CMK (cell line): ENCODE measurements around the gene WDR36.

ENCODE experiments used
- DNase-seq: peaks from one replicate; pipeline ENCODE4 v3.0.0-alpha.2; 2010; ENCODE audit warnings: low read depth

Gene WDR36

DNA sequence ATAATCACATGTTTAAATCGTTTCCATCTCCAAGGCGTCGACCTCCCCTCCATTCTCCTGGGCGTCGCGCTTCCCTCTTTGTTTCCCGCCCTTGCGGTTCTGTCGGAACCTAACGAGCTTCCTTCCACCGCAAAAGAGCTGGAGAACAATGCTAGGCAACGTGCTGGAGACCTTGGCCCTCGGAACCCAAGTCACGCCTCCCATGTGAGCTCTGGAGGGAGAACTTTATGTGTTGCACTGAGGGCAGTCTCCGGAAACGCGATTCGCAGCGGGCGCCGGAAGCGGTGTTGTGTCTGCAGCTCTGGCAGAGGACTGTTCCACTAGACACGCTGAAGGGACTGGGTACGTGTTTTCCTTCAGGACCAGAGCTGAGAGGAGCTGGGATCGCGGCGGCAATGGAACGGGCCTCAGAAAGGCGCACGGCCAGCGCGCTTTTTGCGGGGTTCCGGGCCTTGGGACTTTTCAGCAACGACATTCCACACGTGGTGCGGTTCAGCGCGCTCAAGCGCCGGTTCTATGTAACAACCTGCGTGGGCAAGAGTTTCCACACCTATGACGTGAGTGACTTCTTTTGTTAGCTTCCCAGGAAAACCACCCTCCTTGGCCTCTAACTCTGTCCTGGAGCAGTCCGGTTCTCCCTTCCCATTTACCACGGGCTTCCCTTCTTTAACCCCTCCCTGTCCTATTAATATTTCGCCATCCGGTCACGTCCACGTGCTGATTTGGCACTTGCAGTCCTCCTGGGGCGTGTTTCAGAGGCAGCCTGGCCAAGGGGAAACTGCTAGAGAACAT lies at the start of gene WDR36:
Gene WDR36, plus strand, starts transcription at position 287 of the 792 bp plus-strand sequence. Its CDS starts 109 bp downstream, at position 396.
- DNase-seq: peak; percentile 89

GRCh38 chr5:111043712-111044506 lies 48.2 kb upstream of the WDR36 start:
- no peak for DNase-seq

GRCh38 chr5:111058064-111058463 lies 34.1 kb upstream of the WDR36 start:
- no peak for DNase-seq

GRCh38 chr5:111060169-111060568 lies 32.0 kb upstream of the WDR36 start:
- DNase-seq: no peak

DNA sequence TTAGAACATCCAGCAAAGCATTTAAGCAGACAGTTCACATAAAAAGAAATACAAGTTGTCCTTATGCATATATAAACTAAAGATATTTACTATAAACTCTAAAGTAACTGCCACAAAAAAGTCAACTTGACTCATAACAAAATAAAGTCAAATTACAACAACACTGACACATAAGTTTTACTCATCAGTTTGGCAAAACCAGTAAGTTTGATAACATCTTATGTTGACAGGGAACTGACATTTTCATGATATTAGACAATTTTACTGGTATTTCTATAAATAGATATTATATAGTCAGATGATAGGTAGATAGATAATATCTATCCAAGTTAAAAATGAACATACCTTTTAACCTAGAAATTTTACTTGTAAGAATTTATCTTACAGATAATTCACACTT lies 30.5 kb upstream of the WDR36 start:
- DNase-seq: no peak

DNA sequence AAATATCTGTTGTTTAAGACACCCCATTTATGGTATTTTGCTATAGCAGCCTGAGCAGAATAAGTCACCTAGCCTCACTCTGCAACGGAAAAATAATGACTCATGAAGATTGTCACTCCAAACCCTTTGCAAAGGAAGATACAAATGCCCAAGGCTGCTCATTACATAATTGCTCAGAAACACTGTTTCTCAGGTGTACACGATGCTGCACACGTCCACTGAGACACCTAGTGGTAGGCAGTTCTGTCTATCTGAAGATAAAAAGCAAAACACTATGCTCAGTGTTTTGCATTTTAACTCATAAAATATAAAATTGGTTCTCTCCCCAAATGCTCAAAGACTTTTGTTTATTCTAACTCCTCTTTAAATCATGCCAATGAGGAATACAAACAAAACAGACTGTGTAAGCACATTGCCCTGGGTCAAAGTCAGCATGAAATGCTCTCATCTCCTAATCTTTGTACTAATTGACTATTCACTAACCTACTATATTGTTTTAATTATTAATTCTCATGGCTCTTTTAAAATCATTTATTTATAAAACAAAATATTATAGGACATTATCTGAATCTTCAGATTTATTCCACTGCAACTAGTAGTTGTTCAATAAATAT lies 28.3 kb upstream of the WDR36 start:
- no peak for DNase-seq

- no peak for DNase-seq
These were observed 25.7 kb upstream of the WDR36 start for GRCh38 chr5:111066261-111066938.

DNA sequence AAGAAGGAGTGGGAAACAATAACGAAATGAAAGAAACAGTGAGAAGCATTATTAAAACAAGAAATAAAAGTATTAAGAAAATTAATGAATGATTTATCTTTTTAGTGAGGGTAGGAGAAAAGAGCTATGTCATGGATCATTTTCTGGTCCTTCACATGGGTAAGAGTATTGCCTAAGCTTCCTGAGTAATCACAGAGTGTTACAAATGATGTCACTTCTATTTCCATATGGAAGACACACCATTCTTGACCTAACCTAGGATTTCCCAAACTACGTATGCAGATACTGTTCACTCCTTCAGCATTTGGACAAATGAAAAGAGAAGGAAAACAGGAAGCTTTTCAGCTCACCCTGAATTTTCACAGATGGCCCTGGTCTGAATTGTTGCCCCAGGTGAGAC lies 23.9 kb upstream of the WDR36 start:
- no peak for DNase-seq

DNA sequence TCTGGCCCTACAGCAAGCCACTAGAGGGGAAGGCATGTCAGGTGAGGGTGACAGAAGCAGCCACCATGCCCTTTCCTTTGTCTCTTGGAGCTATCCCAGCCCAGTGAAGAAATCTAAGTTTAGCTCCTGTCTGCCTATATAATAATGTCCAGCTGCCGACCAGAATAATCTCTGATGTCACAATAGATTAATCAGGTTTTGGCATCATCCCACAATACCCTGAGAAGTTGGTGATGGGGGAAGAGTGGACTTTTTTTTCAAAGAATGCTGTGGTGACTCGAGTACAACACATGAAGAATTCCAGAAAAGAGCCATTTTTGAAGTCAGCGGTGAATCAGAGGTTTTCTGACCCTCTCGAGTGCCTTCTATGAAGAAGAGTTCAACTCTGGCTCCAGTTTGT lies 22.3 kb upstream of the WDR36 start:
- no peak for DNase-seq

- no peak for DNase-seq
These were observed 21.6 kb upstream of the WDR36 start for GRCh38 chr5:111070272-111071134.

GRCh38 chr5:111071413-111071812 lies 20.7 kb upstream of the WDR36 start, which contains the start of gene TSLP:
Gene TSLP, plus strand, starts transcription at chr5:111071713. Its CDS starts 178 bp downstream, at chr5:111071891.
- DNase-seq: no peak

GRCh38 chr5:111072949-111073682 lies 19.0 kb upstream of the WDR36 start:
- DNase-seq: peak; percentile 27

DNA sequence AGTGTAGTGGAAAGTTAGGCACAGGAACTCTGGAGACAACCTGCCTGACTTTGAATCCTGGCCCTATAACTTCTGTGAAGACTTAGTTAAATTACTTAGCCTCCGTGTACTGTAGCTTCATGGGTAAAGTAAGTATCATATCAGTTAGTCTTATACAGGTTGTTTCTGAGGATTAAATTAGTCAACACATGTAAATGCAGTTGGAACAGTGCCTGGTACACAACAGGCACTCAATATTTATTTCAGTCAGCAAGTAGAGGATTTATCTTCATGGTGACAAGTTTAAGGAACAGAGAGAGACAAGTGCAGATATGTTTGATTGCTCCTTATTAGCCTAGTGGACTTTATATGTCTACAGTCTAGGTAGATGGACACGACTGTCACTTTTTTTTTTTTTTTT lies 17.9 kb upstream of the WDR36 start:
- DNase-seq: no peak

DNA sequence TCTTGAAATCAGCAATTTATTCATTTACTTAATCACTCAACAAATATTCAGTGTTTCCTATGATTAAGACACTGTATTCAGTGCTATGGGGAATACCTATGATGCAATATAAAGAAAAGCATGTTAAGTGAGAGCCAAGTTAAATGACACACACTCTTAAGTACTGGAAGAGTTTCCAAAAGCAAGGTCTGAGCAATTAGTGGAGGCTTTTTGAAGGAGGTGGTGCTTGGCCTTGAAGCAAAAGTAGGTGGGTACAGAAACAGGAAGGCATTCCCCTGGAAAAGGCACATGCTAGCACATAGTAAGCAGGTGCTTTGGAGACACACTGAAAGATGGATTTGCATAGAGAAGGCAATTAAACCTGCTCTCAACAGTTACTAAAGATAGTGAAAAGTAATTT lies 16.6 kb upstream of the WDR36 start:
- DNase-seq: no peak

GRCh38 chr5:111076091-111076490 lies 16.1 kb upstream of the WDR36 start:
- no peak for DNase-seq

DNA sequence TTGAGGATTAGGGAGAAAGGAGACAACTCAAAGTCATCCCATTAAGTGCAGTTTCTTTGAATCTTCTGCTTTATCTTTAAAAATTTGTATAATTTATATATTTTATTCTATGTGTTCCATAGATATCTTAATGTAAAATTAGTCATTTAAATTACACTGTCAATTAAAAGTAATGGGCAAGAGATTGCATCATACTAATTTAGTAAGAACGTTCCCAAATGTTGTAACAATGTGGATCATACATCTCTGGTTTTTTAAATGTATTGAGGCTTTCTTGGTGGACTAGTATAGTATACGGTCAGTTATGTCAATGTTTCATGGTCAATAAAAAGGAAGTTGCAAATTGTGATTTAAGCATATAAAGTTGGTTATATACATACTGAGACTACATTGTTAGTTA lies 14.5 kb upstream of the WDR36 start:
- DNase-seq: no peak

DNA sequence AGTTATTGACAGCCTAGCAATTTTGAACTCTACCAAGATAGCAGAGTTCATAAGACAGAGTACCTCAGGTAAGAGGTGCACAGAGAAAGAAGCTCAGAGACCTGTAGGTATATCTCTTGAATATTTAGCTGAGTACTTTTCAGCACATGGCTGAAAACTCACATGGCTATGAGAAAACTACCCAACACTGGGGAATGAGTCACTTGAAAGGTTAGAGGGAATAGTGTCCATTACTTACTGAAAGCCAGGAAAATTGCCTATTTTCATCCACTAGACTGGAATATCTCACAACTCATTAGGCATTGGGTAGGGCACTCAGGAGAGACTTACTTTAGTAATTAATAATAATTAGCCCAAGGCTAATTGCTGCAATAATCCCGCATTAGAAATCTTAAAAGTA lies 12.3 kb upstream of the WDR36 start:
- DNase-seq: no peak

- DNase-seq: peak; percentile 73
These were observed 8.8 kb upstream of the WDR36 start for GRCh38 chr5:111083323-111083722.

- no peak for DNase-seq
These were observed 3.8 kb downstream of the WDR36 start for GRCh38 chr5:111095982-111096381.

DNA sequence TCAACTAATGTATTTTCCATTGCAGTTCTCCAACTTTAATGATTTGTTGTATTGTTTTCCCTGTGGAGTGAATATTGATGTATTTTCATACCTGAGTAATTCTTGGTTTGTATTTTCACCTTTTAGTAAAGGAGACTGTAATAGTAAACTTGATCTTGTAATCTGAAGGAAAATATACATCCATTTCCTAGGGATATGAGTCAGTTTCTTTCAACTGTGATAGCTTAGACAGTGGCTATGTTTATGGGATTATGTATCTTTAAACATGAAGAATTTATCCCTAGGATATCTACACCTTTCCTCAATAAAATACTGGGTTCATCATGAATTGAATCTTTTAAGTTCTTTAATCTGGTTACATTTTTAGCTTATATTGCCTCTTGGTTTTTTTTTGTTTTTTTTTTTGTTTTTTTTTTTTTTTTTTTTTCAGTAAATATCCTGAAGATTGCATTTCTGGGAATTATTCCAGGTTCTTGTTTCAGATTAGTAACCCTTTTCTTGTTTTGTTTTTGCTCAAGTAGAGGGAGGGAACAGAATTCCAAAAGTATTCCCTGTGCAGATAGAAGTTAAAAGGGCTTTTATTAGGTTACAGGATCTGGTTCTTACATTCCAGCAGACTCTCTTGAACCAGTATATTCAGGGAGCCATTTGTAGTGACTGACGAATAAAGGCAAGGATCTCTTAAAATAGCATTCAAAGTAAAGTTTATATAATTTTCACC lies 7.1 kb downstream of the WDR36 start:
- DNase-seq: no peak
